HG03457 (cell line): ENCODE measurements around the gene GDF2.

Experiments used
- ATAC-seq: cut with Tn5 transposase; IDR thresholded peaks from one replicate; pipeline ENCODE4 v1.9.1; 2021; ENCODE audit warnings: moderate number of reproducible peaks; ENCODE audit not compliant: unreplicated experiment

GDF2 gene

DNA sequence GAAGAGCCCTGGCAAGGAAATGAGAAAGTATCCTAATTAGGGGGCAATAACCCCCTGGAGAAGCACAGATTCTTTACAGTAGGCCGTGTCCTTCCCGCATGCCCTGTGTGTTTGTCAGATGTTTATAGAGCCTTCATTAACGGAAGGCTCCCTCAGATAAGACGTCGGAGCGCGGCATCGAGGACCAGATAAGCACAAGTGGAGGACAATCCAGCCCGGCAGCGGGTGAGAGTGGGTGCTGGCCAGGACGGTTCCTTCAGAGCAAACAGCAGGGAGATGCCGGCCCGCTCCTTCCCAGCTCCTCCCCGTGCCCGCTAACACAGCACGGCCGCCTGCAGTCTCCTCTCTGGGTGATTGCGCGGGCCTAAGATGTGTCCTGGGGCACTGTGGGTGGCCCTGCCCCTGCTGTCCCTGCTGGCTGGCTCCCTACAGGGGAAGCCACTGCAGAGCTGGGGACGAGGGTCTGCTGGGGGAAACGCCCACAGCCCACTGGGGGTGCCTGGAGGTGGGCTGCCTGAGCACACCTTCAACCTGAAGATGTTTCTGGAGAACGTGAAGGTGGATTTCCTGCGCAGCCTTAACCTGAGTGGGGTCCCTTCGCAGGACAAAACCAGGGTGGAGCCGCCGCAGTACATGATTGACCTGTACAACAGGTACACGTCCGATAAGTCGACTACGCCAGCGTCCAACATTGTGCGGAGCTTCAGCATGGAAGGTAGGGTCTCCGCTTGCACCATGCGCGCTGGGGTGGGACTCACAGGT lies at the start of gene GDF2:
Gene GDF2 (plus strand): TSS at position 155 of the 762 bp plus-strand sequence. CDS start 215 bp downstream, at position 370.
- no peak for ATAC-seq

DNA sequence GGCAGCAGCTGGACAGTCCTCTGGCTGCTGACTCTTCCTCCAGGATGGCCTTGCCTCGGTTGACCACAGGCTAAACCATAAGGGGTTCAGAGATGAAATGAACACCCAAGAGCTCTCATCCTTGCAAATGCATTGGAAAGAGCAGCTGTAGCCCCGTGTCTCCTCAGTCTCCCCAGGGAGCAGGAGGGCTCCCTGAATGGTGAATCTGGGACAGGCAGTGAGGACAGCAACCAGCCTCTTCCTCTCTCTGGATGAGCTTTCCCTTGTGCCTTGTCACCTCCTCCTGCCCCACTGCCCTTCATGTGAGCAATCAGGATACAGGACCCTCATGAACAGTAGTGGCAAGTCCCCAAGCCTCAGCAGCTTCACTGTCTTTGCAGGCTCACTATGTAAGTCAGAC lies 46.2 kb upstream of the GDF2 start:
- ATAC-seq, result no peak

DNA sequence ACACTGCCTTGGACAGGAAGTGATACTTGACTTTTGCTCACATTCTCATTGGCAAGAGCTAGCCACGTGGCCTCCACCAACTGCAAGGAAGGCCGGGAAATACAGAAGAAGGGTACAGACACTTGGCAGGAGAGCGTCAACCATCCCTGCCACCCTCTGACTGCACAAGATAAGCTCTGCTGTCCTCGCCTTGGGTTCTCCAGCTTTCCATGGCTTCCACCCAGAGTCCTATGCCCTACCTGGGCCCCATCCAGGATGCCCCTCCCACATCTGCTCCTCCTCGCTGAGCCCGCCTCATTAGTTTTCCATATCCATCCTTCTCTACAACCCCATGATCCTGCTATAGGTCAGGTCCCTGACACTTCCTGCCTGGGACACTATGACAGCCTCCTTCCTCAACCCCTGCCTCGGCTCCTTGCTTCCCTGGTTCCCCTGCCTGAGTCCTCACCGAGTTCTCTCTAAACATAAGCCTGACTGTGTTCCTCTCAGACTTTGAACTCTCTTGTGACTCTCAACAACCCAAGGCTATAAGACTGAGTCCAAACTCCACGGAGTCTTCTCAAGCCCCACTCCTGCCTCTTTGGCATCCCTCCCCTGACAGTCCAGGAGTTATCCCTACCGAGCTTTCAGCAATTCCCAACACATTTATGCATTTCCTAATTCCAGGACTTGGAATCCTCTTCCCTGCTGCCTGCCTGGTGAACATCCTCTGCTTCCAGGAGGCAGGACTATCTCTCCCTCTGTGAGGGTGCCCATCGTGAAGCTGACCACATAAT lies 45.5 kb upstream of the GDF2 start:
- no peak for ATAC-seq

DNA sequence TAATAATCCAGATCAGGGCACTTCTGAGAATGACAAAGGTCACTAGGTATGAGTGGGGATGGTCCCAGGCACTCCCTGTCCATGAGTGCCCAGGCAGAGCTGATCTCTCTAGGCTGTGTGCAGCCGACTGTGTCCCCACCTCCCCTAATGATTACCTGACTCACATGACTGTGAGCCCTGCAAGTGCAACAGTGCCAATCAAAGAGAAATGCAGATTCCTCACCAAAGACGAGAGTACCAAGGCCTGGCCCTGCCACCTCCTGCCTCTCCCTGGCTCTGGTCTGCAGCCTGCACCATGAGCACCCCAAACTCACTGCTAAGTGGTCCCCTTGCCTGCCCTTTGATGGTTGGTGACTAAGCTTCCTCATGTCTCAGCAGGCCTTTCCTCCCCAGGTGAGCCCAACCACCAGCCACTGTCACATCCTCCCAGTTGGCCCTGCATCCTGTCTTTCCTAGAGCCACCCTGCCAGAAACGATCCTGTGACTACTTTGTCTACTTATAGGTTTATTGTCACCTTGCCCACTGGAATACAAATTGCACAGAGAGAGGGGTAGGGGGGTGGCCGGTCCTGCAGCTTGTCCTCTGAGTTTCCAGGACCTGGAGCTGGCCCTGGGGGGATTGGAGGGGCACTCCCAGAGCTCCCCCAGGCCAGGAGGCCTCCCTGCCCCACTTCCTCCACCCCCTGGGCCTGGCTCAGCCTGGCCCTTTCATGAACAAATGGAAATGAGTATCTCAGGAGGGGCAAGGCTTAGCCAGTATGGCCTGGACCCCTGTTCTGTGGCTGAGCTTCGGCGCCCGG lies 44.7 kb upstream of the GDF2 start:
- no peak for ATAC-seq

DNA sequence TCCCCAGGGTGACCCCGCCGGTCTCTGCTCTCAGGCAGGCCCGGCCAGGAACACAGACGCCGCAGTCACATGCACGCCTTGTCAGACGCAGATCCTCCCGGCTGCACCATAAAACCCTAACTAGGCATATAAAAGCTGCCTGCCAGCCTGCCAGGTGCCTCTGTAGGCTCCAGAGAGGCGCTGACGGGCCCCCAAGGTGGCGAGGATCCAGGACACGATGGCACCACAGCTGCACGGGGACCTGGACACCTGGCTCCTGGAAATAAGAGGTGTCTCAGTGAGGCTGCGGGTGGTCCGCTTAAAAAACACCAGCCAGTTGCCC lies 44.1 kb upstream of the GDF2 start:
- ATAC-seq, result no peak

DNA sequence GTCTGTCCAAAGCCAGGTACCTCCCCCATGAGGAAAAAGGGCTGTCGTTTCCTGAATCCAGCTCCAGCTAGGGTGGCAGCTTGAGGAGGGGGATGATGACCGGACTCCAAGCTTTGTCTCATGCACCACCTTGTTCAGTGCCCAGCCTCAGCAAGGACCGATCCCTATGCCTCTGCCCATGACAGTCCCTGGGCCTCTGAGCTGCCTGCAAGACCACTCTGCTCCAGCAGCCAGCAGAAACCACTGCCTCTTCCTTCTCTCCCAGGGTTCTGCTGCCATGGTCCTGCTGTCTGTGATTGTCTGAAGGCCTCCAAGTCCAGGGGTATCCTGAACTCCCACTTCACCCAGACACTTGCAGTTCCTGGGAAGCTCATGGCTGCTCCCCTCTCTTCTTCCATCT lies 43.5 kb upstream of the GDF2 start:
- ATAC-seq, result no peak

DNA sequence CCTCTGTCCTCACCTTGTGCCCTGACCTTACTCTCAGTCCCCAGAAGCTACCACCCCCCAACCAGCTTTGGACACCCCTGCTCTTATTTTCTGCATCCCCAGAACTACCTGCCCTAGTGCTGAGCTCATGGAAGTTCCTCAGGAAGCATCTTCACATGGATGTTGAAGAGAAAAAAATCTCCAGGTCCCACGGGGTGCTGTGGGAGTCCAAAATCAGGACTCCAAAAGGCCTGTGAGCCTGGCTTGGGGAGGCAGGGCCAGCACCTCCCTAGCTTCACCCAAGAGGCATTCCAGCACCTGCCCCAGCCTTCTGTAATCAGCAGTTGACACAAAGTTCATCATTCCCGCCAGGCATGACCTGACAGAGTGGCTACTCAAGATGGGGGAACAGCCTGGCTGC lies 43.0 kb upstream of the GDF2 start:
- ATAC-seq, result no peak

DNA sequence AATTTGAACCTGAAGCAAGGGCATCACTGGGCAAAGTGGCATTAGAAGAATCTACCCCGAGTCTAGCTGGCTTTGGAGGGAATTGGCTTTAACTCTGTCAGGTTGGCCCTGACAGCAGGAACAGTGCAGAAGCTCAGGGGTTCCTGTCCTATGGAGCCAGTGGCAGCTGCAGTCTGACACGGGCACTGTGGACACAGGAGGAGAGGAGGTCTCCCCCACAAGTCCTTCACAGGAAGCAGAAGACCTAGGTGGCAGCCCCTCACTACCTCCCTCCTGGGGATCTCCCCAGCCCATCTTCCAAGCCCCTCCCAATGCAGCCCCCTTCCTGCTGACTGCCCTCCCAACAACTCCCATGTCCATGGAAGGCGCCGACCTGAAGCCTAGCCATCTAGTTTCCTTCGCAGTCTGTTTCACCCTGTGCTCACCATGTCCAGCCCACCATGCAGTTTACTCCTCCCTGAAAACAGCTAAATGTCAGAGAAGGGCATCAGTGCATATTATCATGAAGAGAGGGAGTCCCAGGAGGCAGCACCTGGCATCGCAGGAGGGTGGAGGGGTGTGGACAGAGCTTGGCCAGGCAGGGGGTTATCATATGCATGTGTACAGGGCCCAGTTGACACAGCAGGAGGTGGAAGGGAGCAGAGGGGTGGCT lies 40.1 kb upstream of the GDF2 start:
- ATAC-seq, result no peak

DNA sequence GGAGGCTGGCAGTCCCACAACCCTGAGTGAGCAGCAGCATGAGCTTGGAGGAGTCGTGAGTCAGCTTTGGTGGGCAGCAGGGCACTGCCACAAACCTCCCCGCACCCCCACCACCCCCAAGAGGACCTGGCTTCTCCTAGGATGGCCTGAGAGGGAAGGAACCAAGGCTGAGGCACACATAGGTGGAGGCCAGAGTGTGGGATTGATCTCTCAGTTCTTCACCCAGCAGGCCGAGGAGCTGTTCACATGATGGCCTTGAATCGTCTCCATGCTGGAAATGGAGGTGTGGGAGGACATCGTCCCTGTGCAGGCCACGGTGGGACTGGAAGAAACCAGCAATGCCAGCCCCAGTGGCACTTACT lies 39.6 kb upstream of the GDF2 start:
- no peak for ATAC-seq

DNA sequence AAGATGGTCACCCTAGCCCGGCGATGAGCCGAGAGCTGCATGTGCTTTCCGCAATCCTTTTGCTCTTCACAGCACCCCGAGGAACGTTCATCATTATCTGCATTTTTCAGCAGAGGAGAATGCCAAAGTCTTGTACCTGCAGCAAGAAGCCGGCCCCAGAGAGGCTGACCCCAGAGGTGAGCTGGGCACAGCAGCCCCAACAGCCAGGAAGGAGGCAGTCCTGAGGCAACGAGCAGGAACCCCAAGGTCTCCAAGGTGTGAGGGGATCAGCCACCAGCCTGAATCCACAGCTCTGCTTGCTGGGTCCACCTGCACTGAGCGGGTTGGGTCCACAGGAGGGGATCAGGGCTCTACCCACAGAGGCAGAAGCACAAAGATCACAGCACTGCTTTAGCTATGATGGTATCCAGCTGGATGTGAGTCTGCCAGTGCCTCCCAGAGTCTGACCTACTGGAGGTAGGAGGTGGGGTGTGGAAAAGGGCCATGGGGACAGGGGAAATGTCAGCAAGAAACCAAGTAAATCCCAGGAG lies 39.1 kb upstream of the GDF2 start:
- no peak for ATAC-seq

DNA sequence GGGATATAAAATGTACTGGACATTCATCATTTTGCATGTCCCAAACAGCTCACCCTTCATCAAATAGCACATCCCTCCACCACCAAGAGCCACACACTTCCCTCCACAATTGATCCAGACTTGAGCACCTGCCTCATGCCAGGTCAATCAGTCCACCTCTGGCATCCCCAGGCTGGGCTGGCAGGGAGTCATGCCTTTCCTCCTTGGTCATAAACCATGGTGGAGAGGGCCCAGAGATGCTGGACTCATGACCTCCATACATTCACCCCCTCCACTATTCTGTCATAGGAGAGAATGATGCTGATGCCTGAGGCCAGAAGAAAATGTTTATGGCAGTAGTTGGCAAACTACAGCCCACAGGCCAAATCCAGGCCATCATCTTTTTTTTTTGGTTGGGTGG lies 38.4 kb upstream of the GDF2 start:
- no peak for ATAC-seq

DNA sequence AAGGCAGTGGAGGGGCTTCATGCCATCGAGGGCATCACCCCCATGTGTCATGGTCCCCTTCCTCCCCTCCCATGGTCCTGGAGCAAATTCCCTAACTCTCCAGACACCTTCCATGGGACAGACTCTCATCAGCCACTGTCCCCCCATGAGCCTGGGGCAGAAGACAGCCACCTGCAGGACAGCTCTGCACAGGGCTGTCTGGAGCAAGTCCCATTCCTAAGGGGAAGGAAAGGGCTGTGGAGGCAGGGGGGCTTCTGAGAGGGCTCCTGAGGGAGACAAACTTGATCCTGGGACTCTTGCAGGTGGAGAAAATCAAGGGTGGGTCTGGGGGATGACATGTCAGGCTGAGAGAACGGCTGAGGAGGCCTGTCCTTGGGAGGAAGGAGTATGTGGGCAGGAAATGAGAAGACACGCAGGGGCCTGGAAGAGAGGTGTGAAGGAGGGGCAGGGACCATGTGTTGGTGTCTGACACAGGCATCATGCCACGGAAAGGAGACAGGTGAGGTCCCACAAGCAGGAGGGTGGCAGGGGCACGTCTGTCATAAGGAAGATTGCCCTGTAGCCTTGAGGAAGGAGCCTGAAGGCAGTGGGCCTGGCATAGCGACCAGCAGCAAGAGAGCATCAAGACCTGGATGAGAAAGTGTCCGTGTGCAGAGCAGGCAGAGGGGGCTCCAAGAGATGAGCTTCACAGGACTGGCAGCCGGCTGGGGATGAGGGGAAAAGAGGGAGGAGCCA lies 36.7 kb upstream of the GDF2 start:
- no peak for ATAC-seq

DNA sequence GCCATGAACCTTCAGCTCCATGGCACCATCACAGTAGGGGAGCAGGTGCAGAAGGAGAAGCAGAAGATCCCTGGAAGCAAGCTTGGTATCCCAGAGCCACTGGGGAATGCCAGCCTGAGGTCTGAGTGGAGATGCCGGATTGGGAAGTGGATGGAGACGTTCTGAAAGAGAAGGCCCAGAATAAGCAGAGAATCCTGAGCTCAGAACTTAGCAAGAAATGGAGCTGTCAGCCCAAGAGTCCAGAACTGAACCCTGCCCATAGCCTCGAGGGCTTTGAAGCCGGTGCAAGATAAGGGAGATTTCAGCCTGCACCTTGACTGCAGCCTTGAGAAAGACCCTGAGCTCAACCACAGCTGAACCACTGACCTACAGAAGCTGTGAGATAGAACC lies 36.1 kb upstream of the GDF2 start:
- no peak for ATAC-seq

DNA sequence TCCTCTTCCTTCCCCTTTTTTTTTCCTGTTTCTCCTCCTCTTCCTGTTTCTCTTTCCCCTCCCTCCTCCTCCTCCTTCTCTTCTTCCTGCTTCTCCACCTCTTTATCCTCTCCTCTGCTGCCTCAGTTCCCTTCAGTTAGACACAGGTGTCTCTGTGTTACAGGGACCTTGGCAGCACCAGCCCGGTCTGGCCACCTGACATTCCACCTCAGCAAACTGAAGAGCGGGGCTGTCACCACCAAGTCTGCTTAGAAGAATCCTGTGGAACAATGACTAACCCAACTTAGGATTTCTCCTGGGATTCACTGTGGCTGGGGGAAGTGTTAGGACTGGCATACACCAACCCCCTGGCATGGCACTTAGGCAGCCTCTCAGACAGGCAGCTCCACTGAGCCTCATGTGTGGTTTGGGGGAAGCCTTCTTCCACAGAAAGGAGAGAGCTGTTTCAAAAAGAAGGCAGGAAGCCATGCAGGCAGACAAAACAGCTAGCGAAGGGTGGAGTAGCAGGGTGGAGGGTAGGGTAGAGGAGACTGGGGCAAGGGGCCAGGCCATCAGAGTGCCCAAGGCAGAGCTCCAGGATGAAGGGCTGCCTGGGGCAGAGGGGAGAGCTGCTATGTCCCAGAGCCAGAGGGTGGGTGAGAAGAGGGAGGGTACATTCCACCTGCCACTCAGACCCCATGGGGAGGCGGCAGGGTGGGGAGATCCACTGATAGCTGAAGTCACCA lies 35.5 kb upstream of the GDF2 start:
- no peak for ATAC-seq

DNA sequence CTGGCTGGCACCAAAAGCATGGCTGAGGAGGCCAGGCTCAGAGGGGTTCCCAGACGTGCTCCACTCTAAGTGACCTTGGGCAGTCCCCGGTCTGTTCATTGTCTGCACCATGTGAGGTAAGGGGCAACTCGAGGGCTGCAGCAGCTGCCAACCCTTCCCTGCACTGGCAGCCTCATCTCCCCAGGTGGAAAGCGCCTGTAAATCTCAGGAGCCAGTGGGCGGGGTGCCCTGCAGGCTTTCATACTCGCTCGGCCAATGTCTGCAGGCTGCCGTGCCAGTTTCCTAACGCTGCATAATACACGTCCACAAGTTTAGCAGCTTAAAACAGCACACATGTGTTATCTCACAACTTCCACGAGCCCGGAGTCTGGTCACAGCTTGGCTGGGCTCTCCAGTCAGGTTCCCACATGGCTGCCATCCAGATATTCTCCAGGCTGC lies 34.9 kb upstream of the GDF2 start:
- ATAC-seq, result no peak

DNA sequence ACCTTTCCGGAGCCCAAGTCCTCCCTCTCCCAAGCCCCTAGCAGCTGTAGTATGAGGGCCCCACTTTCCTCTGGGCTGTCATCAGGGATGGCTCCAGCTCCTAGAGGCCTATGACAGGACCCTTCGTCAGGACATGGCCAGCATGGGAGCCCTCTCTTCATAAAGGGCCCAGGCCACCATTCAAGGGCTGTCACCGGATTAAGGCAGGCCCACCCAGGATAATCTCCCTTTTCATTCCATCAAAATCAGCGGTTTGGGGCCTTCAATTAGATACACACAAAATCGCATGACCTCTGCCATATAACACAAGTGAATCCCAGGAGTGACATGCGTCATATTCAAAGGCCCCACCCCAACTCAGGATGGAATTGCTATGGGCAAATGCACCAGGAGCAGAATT lies 34.4 kb upstream of the GDF2 start:
- ATAC-seq, result no peak

DNA sequence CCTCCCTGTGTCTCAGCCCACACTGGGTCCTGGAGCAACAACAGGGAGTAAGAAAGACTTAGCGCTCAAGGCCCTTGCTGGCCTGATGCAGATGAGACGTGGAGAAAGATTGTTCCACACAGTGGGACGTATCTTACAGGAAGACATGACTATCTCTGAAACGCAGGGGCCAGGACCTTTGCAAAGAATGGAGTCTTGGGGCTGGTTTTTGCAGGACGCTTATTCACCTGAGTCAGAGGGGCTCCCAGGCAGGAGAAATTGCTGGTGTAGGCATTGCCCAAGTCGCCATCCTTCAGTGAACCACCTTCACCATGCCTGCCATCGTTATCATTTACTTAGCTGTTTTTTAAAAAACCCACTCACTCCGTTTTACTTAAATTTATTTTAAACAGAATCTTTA lies 34.0 kb upstream of the GDF2 start:
- no peak for ATAC-seq

DNA sequence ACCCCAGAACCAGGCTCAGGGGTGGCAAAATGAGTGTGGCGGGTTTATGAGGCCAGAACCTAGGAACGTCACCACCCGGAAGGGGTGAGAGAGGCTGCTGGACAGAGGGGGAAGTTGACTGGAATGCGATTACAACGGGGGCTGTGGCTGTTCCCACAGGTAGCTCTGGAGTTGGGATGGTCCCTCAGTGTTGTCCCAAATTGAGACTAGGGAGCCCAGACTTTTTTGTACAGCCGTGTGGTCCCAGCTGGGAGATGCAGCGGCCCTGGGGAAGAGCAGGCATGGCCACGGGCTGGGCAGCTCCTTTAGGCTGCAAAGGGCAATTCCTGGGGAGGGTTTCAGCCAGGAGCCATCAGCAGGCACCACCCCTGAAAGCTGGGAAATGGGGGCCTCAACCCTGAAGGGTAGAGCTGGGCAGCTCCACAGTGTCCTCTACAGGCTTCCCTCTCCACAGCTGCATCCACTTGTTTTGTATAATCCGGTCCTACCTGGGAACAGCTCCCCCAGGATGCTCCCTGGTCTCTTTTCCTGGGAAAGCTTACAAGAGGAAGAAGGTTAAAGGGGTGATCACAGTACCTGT lies 33.2 kb upstream of the GDF2 start:
- no peak for ATAC-seq

DNA sequence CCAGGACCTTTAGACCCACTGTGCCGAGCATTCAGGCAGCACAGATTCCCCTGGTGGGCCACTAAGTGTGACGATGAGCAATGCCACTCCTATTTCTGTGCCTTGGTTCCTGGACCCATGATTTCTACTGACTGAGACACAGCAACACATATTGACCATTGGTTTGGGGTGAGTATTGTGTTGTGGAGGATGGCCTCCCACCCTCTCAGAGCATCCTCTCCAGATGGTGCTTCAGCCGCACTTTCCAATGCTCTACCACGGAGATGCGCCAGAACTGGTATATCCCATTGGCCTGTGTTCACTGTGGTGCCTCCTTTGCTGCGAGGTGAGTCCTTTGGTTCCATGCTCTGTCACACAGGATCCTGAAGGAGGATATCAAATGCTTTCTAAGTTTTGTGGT lies 32.3 kb upstream of the GDF2 start:
- ATAC-seq, result no peak
